Uterus (tissue), 4 donors: ENCODE measurements around the gene CD151. TPM values are rescaled to one million over a fixed set of nuclear protein-coding genes. Genes with fewer than 3 reads are reported as not detected.

Experiments used
- DNase-seq, 2 donors: peaks; one replicate each; pipeline ENCODE4 v3.0.0-alpha.2; 2019 to 2020
- H3K27ac ChIP-seq, 2 donors: fragments of 200-600 bp; sonication (generic); 1 replicate in 1 of 2; 2 replicates in 1 of 2; pipeline ENCODE4 v1.5.1; 2016 to 2018
- H3K27me3 ChIP-seq, 2 donors: fragments of 200-600 bp; sonication (generic); one replicate each; pipeline ENCODE4 v1.5.1; 2018 to 2019; ENCODE audit warnings: control low read depth in 1 of 2
- H3K36me3 ChIP-seq, 2 donors: fragments of 200-600 bp; sonication (generic); one replicate each; pipeline ENCODE4 v1.5.1; 2019; ENCODE audit warnings: control low read depth in 1 of 2
- H3K4me1 ChIP-seq, 2 donors: fragments of 200-600 bp; sonication (generic); one replicate each; pipeline ENCODE4 v1.5.1; 2018 to 2019; ENCODE audit warnings: control low read depth in 1 of 2
- H3K4me3 ChIP-seq, 2 donors: fragments of 200-600 bp; sonication (generic); 1 replicate in 1 of 2; 2 replicates in 1 of 2; pipeline ENCODE4 v1.5.1; 2018 to 2019; ENCODE audit warnings: mild to moderate bottlenecking in 1 of 2
- H3K9me3 ChIP-seq, 2 donors: fragments of 200-600 bp; sonication (generic); one replicate each; pipeline ENCODE4 v1.5.1; 2019; ENCODE audit warnings: control low read depth in 1 of 2
- POLR2A ChIP-seq, 2 donors: fragments of 450-650 bp; IDR thresholded peaks; one replicate each; pipeline ENCODE4 v1.6.1; 2016; ENCODE audit warnings: antibody characterized with exemption in 2 of 2, mild to moderate bottlenecking in 1 of 2, moderate library complexity in 1 of 2
- intact Hi-C: fragments of 100-400 bp; cut with DNase I; formaldehyde crosslinking; loops from one replicate; pipeline ENCODE4 v1.15.1; 2023; ENCODE audit warnings: low total_unique reads
- total RNA-seq, 4 donors: library from RNA; depleted of rRNA in 3 of 4; stranded (reverse); fragments of >200 nt in 3 of 4; gene quantifications; one replicate each; pipeline versions ENCODE4 v1.1.0 to v1.2.4, GENCODE V29; 2014 to 2023
- TF ChIP-seq, protein P1 (sequence below), 4 experiments: fragments of 200-600 bp in 2 of 4; fragments of 450-650 bp in 2 of 4; sonication (generic) in 2 of 4; IDR thresholded peaks; one replicate each; pipeline ENCODE4 v1.5.1; 2016 to 2019; ENCODE audit warnings: antibody characterized with exemption in 4 of 4, mild to moderate bottlenecking in 2 of 4, moderate library complexity in 1 of 4
- donor health status: DM: yes; HTN: yes; CAD: no.

Gene CD151
- total RNA-seq, 4 donors from 2014 or later: 76.8 to 382 (median 259) TPM

GRCh38 chr11:831118-831864 is 1.5 kb upstream of the CD151 start:
- H3K4me3 ChIP-seq: no peak overlapping the region
- no peak for TF ChIP-seq POLR2A (IDR thresholded peaks at IDR 0.05)
- TF ChIP-seq, protein P1, sequence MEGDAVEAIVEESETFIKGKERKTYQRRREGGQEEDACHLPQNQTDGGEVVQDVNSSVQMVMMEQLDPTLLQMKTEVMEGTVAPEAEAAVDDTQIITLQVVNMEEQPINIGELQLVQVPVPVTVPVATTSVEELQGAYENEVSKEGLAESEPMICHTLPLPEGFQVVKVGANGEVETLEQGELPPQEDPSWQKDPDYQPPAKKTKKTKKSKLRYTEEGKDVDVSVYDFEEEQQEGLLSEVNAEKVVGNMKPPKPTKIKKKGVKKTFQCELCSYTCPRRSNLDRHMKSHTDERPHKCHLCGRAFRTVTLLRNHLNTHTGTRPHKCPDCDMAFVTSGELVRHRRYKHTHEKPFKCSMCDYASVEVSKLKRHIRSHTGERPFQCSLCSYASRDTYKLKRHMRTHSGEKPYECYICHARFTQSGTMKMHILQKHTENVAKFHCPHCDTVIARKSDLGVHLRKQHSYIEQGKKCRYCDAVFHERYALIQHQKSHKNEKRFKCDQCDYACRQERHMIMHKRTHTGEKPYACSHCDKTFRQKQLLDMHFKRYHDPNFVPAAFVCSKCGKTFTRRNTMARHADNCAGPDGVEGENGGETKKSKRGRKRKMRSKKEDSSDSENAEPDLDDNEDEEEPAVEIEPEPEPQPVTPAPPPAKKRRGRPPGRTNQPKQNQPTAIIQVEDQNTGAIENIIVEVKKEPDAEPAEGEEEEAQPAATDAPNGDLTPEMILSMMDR (IDR thresholded peaks at IDR 0.05): no peak
- H3K9me3 ChIP-seq: no peaks in the 10 kb centered on the region
- intact Hi-C loops: no loop called here
- H3K4me1 ChIP-seq: peaks cover 0 to 67% of the 10 kb centered on the region in 2 donors
- H3K27me3 ChIP-seq: peaks cover 15 to 24% of the 10 kb centered on the region in 2 donors
- no peak overlapping the region for H3K27ac ChIP-seq
- no peak for DNase-seq
- H3K36me3 ChIP-seq: no peaks in the 10 kb centered on the region

DNA sequence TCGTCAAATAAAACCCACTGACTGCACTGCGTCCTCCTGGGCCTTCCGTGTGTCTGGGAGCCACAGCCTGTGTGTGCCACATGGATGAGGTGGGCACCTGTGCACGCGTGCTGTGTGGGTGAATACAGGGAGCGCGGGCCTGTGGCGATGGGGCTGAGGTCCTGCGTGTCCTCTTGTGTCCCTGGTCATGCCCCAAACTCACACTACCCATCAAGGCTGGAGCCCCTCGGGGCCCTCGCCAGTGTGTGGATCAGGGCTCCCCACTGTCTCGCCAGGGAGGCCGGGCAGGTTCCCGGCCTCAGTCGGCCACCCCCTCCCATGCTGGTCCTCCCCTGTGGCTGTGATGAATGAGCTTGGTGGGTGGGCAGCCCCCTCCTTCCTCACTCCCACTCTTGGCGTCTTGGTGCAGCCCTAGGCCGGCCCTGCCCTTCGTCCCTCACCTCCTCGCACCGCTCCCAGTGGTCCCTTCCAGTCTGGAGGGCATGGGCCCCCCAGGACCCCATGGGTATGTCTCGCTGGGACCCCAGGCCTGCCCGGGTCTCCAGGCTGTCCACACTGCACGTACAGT is 707 bp upstream of the CD151 start:
- Histone ChIP-seq H3K27me3 (peaks cover 8 to 24% of the 10 kb centered on the region in 2 donors), H3K27ac (peak overlapping the region; percentile 81 to 82), H3K4me1 (peaks cover 0 to 63% of the 10 kb centered on the region in 2 donors), H3K4me3 (peak overlapping the region; percentile 33 to 64), H3K9me3 (no peaks in the 10 kb centered on the region), H3K36me3 (no peaks in the 10 kb centered on the region)
- TF ChIP-seq, protein P1 (IDR thresholded peaks at IDR 0.05): no peak
- TF ChIP-seq POLR2A (IDR thresholded peaks at IDR 0.05): no peak
- DNase-seq: no peak
- intact Hi-C loops: no loop called here

DNA sequence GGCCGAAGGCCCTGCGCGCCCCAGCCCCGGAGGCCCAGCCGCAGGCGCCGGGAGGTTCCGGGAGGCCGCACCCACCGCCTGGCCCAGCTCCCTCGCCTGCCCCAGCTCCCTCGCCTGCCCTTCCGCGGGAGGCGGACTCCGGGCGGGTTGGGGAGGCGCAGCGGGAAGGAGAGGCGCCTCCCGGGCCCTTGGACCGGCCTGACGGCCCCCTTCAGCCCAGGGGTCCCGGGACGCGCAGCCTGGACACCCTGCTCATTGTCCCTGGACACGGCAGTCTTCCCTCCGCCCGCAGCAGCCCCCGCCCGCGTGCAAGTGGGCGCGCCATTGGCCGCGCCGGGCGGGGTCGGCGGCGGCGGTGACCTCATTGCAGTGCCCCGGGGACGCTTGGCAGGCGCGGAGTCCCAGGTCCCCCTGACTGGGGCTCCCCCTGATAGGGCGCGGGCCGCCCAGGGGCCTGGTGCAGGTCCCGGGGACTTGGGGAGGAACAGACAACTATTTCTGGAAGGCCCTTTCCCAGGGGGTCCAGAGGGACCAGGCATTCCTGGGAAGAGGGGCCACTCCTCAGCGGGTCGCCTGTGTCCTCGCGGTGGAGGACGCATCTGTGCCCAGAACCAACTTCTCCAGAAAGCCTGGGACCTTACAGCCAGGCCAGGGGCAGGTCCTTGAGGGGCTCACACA is 501 bp downstream of the CD151 start:
- peak overlapping the region; percentile 81 to 82 for H3K27ac ChIP-seq
- H3K27me3 ChIP-seq: peaks cover 0 to 24% of the 10 kb centered on the region in 2 donors
- no peaks in the 10 kb centered on the region for H3K9me3 ChIP-seq
- TF ChIP-seq POLR2A (IDR thresholded peaks at IDR 0.05): peak in 1 of 2 donors; percentile 48
- TF ChIP-seq, protein P1 (IDR thresholded peaks at IDR 0.05): no peak
- no peaks in the 10 kb centered on the region for H3K36me3 ChIP-seq
- peak in 1 of 2 donors; percentile 65 for DNase-seq
- peak overlapping the region; percentile 61 to 64 for H3K4me3 ChIP-seq
- H3K4me1 ChIP-seq: peaks cover 0 to 57% of the 10 kb centered on the region in 2 donors
- intact Hi-C loops: no loop called here

- Histone ChIP-seq H3K27me3 (peaks cover 0 to 18% of the 10 kb centered on the region in 2 donors), H3K4me3 (peak overlapping the region; percentile 61 to 64), H3K9me3 (no peaks in the 10 kb centered on the region), H3K36me3 (no peaks in the 10 kb centered on the region), H3K4me1 (peaks cover 0 to 54% of the 10 kb centered on the region in 2 donors), H3K27ac (peak overlapping the region; percentile 81 to 82)
- DNase-seq: no peak
- intact Hi-C loops: no loop called here
- TF ChIP-seq, protein P1 (IDR thresholded peaks at IDR 0.05): no peak
- no peak for TF ChIP-seq POLR2A (IDR thresholded peaks at IDR 0.05)
Measured at GRCh38 chr11:833849-834311, 1.1 kb downstream of the CD151 start.
